ENCODE results near the gene NRG3.

NRG3 gene

DNA sequence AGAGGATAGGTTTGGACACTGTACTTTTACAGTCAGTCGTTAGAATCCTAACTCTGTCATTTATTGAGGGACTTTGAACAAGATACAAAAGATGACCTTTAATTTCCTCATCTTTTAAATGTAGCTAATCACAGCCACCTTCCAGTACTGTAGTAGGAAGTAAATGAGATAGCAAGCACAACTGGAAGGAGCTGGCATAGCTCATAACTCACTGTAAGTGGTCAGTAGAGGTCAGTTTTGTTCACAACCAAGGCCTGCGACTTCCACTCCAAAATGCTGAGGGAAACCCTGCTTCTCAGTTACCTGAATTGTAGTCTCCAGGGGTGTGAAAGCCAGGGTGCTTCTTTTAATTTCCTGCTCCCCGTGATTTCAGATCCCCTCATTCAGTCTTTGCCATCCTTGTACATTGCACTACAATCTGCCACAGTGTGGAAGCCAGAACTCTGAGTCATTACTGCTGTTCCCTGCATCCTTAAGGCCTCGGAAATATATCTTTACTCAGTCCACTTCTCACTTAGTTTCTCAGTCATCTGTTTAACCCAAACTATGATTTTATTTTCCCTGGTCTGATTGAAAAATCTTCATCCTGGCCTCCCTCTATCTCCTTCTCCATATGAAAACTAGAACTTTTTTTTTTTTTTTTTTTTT, 361.2 kb downstream of the NRG3 start:
- no peak for DNase-seq

GRCh38 chr10:82238291-82238690, 363.3 kb downstream of the NRG3 start:
- DNase-seq: no peak

- DNase-seq: no peak
Observed at GRCh38 chr10:82240408-82240807, 365.4 kb downstream of the NRG3 start.

DNA sequence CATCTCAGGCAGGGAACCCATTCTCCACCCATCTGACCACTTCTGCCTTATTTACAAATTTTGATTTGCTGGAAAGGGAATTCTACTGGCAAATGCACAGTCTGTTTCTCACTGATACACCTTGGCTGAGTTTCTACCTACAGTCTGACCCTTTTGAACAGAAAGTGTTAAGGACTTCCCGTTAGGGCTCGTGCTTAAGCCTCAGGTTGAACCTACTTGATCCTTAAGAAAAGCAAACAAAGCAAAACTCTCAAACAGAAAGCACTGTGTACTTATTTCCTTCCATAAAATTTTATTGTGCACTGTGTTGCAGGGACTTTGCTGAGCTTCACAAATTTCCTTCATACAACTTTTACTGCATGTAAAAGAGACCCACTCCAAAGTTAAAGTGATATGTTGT, 367.8 kb downstream of the NRG3 start:
- no peak for DNase-seq

- no peak for DNase-seq
Observed at GRCh38 chr10:82245157-82245556, 370.2 kb downstream of the NRG3 start.

- no peak for DNase-seq
Observed at GRCh38 chr10:82245906-82246560, 371.0 kb downstream of the NRG3 start.

- no peak for DNase-seq
Observed at GRCh38 chr10:82249141-82249540, 374.1 kb downstream of the NRG3 start.

- no peak for DNase-seq
Observed at GRCh38 chr10:82251222-82251906, 376.4 kb downstream of the NRG3 start.

DNA sequence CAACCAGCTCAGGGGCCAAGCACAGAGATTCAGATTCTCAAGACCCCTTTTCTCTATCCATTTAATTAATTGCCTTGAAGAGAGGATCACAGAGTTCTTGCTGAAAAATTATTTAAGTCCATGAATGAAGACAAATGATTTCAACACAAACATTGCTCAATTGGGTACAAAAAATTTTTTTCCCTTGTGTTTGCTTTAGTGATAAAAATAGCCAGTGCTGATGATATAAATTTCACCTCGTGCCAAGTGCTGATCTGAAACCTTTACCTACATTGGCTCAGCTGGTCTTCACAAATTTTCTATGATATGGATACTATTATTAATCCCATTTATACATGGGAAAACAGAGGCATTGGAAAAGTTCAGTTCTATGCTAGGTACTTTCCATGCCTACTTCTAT, 377.1 kb downstream of the NRG3 start:
- DNase-seq: no peak

- DNase-seq: no peak
Observed at GRCh38 chr10:82254237-82254636, 379.2 kb downstream of the NRG3 start.

GRCh38 chr10:82256275-82256674, 381.3 kb downstream of the NRG3 start:
- DNase-seq: no peak

DNA sequence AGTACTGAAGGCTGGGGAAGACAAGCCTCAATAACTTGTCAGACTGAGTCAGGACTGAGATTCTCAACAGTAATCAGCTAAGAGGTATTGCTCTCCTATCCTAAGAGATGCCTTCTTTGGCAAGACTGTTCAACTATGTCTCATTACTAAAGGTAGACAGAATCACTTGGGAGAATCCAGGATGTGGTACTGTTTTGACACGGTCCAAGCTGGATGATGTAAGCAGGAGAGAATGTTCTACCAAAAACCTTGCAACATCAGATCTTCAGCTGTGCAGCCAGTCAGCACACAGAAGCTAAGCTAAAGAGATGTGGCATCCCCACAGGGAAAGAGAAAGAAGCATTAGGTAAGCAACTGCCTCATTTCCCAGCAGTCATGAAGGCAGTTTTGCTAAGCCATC, 391.4 kb downstream of the NRG3 start:
- peak; percentile 30 for DNase-seq

DNA sequence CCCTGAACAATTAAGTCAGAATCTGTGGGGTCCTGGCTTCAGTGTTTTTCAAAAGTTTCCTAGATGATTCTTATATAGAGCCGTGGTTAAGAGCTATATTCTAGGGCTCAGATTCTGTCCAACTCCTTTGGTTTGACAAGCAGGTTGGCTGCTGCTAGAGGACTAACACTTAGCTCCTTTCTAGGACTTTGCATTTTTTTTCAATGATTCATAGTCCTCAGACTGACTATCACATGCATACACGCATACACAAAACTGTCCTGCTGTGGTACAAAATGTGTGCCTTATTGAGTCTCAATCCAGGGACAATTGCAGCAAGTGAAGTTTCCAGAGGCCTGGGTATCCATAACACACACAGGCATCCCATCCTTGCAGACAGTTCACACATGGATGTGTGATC, 392.0 kb downstream of the NRG3 start:
- DNase-seq: peak; percentile 29

DNA sequence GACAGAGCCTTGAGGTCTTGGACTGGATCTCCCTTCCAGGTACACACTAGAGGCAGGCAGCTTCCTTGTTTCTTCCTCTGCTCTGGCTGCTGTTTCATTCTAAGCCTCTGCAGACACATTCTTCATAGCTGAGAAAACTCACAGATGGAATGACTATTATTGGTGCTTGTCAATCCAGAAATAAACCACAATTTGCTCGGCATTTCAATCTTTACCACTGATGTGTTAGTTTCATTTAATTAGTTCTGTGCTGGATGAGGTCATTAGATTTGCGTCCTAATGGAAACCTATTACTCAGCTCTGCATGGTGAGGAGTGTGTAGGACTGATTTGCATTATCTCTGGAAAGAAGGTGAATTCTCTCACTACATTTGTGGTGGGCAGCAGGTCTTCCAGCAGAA, 392.5 kb downstream of the NRG3 start:
- DNase-seq: no peak

DNA sequence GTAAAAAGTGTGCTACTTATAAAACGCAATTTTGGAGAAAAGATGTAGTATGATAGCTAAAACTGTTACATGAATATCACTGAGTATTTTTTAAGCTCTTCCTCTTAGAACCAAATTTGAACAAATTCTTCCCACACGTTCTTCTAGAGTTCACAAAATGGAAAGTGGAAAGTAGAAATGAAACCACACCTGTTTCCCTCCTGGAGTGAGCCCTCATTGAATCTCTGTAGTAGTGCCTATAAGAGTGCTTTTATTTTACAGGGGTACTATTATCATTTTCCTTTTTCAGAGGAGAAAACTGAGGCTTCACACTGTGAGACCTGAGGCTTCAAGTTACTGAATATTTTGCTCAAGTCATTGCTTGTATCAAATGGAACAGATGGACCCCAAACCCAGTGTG, 393.0 kb downstream of the NRG3 start:
- DNase-seq: no peak

- DNase-seq: no peak
Observed at GRCh38 chr10:82277591-82277990, 402.6 kb downstream of the NRG3 start.

DNA sequence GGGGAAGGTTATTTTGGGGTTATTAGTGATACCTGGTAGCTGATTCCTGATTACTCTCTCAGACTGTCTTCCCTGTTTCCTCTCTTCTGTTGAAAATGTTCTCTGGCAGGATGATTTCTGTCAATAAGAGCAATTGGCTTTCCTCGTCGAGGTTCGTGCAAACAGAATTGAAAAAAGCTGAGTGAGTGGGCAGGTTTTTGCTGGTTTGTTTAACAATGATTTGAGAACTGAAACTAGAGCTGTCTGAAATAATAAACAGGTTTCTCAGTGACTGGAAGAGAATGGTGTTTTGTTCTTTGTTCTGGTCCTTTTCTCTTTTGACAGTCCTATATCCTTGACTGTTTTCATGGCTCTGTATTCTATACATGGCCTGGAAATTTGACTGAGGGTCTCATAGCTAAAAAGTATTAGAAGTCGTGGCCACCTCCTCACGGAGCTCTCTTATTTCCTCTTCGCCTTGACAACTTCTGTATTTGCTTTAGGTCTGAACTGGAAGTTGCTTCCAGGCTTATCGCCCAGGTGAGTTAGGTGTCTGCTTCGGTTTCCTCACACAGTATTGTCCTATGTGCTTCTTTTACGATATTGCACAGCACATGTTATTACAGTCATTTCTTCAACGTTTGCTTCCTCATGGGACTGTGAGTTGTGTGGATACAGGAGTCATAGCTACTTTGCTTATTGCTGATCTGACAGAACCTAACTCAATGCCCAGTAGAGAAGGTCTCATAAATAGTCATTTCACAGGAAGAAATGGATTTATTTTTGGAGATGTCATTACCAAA, 403.6 kb downstream of the NRG3 start:
- DNase-seq: no peak

- no peak for DNase-seq
Observed at GRCh38 chr10:82282782-82283456, 407.9 kb downstream of the NRG3 start.

- no peak for DNase-seq
Observed at GRCh38 chr10:82284180-82284579, 409.2 kb downstream of the NRG3 start.

- peak; percentile 38 for DNase-seq
Observed at GRCh38 chr10:82288461-82288881, 413.5 kb downstream of the NRG3 start.

DNA sequence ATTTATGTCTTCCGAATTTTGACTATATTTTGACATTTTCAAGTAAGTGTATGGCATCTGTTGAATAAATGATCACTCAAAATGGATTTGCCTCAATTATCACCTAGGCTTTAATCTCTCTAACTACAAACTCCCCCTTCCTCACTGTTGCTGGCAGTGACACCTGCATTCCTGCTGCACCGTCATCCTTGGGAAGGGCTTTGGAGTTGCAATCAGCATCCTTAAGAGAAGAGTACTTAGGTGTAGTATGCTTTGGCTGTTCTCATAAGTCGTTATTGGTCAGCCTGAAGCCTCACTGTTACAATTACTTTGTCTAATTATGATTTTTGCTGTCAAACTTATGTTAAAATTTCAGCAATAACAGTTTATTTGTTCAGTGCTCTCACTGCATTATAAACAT, 415.0 kb downstream of the NRG3 start:
- no peak for DNase-seq

DNA sequence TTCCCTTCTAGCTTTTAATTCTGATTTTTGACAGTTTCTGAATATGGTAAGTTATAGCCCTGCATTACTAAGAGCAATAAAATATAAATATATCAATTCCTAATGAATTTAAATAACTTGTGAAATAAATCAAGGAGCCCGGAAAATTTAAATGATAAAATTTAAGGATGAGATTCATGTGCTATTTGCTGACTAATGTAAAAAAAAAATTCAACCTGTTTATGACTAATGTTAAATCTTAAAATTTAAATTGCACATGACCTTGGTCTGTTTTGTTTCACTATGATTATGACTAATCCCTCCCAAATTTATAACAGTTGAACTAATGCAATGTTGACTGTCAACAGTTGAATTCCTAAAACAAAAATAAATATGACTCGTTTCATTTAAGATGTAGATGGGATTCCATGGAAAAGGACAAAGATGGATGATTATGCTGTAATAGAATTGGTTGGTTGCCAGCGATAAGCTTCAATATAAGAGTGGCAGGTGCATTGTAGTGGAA, 419.9 kb downstream of the NRG3 start:
- no peak for DNase-seq

- DNase-seq: no peak
Observed at GRCh38 chr10:82308641-82309040, 433.6 kb downstream of the NRG3 start.

Data from kidney glomerular epithelial cell (primary cell).